NCI-H446 (cell line): ENCODE measurements around the gene DISP2.

Source experiments
- DNase-seq, 2 experiments: peaks; one replicate each; lab custom pipeline; 2025; lab: John Stamatoyannopoulos, UW

DISP2 gene

DNA sequence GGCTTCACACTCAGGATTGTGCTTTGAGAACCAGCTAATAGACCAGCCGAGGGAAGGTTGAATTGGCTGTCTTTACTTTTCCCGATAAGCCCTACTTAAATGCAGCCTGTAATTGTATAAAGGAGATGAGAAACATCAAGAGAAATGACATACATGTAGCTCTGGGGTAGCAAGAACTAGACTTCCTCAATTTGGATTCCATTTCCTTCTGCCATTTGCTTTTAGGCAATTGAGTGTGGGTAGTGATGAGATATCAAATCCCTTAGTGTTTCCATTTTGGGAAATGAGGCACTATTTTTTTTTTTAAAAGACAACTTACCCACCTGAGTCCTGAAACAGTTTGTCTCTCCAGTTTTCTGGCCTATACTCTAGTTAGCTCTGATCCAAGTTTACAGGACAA is 32.3 kb upstream of the DISP2 start:
- no peak for DNase-seq

DNA sequence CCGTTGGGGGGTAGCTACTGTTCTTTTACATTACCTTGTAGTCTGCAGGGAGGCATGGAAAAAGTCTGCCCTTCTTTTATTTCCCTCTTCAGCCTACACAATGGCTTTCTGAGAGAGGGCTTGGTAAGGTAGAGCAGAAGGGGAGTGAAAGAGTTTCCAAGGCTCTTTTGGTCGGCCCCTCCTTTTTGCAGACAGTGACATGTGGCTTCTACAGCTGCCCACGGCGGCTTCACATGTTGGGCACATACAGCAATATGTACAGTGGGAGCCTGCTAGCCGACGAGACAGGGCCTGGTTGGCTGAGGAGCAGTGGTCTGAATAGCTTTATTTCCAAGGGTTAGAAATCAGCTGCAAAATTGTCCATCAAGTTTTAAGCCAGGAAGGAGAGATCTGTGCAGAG is 30.6 kb upstream of the DISP2 start:
- DNase-seq: no peak

GRCh38 chr15:40328176-40328575 is 29.8 kb upstream of the DISP2 start:
- DNase-seq: no peak

DNA sequence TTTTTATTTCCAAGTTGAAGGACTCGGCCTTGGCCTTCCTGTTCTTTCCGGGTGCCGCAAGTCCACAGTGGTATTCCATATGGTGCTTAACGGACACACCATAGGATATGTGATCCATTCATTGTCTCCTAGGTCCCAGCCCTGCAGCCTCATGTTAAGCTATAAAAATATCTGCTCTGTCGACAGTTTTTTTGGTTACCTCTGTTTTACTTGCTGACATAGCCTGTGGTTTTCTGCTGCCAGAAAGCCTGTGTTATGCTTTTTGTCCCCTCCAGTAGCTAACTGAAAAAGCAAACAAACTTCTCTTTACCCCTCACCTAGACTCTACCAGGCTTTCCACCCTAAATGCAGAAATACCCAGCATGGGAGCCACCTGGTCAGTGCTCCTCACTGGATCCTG is 29.3 kb upstream of the DISP2 start:
- DNase-seq: no peak

DNA sequence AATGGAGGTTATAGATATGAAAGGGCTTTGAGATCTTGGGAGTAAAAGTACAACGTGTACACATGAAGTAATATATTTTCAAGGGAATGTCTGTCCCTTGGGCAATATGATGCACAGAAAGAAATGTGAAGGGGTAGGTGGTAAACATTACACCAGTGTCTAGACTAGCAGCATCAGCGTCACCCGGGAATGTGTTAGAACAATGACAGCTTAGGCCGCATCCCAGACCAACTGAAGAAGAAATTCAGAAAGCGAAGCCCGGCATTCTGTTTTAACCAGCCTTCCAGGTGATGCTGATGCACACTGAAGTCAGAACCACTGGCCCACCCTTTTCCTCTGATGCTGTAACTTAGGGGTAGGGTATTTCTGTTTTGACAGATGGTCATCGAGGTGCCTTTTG is 28.2 kb upstream of the DISP2 start:
- DNase-seq: no peak

GRCh38 chr15:40330368-40330836 is 27.6 kb upstream of the DISP2 start:
- DNase-seq: no peak

GRCh38 chr15:40331026-40331425 is 27.0 kb upstream of the DISP2 start:
- DNase-seq: no peak

DNA sequence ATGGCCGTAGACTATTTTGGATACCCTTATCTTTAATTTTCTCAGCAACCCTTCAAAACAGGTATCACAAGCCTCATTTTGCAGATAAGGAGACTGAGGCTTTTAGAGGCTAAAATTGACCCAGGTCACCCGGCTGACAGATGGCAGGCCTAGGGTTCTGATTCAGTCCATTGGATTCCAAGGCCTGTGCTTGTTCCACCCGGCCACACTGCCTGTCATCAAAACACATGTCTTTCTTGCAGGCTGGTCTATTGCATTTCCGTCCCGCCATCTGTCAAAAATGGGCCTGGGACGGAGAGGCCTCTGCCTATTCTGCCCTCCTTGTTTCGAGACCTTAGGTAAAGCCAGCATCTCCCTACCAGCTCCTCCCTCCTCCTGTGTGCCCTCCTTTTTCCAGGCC is 26.4 kb upstream of the DISP2 start:
- no peak for DNase-seq

- no peak for DNase-seq
Observed at GRCh38 chr15:40332113-40332781, 25.8 kb upstream of the DISP2 start.

DNA sequence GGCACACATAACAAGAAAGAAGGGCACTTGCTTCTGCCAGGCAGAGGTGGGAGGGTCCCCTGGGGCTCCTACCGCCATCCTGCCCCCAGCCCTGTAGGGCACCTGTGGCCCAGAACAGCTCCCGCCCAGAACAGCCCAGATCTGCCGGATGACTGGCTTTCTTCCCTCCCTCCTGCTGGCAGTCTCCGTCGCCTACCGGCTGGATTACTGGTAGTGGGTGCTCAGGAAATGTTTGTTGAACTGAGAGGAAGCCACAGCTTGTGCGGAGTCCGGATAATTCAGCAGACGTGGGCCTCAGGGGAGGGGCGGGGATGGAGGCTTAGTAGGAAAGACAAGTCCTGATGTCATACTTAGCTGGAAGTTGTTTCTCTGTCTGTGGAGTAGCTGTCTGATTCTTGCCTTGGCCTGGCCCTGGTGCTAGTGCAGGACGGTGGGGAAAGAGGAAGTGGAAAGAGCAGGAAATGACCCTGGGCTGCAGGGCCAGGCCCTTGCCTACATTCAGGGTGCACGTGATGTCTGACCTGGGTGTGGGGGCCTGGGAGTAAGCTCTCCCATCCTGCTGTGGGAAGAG is 24.0 kb upstream of the DISP2 start:
- no peak for DNase-seq

GRCh38 chr15:40334541-40334940 is 23.5 kb upstream of the DISP2 start:
- no peak for DNase-seq

DNA sequence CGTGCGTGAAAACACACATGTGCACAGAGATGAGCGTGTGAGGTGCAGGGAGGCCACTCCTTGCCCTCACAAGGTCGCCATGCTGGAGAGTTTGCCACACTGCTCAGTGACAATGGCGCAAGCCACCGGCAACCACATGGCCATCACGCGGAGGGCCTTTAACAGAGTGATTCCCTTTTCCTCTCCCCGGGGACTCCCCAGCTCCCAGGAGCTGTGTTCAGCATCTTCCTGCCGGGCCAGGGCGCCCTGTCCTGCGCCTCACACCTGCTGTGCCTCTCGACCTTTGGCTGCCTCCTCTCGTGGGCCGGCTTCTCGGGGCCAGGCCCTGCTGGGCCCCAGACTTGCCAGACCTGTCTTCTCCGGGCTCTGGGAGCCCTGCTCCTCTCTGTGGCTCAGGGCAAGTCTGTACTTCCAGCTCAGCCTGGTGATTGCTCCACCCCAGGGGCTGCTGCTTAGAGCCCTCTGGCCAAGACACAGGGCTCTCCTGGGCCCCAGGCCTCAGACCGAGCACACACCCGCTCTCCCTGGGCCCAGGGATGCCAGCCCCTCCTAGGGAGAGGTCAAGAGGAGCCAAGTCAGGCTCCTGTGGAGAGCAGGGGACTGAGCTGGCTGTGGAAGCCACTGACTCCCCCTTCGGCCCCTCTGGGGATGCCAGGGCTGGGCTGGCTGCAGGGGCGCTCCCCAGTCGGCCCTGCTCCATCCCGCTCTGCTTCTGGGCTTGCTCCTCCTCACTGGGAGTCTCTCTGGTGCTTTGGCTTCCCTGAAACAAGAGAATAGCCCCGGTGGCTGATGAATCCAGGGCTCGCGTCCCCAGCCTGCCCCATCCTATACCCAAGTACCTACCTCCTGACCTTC is 22.9 kb upstream of the DISP2 start:
- DNase-seq: no peak

DNA sequence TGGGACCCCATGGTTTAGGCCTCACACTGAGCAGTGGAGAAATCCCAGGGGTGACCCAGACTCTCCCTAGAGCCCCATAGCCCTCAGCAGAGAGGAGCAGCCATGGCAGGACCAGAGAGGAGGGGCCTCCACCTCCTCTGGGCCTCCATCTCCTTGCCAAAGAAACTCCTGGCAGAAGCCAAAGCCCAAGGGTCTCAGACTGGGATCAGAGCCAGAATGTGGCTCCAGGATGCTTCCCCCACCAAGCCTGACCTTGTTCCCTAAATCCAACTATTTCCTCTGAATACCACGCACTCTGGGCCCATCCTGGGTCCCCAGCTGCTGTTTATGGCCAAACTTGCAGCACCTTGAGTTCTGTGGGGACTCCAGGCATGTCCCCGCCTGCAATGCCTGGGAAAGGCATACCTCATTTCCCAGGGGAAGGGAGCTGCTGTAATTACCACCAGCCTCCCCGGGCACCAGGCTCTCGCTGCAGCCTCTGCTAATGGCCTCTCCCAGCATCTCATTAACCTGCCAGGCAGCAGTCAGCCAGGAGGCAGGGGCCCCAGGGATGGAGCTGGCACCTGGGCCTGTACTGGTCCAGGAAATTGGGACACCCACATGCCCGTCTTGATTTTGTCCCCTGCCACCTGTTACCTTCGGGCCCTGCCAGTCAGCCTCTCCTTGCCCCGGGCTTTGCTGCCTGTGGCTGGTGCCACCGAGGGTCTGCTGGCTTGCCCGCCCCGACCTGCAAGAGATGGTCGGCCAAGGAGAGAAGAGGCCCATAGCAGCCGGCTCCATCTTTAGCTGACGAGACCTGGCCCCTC is 21.9 kb upstream of the DISP2 start:
- DNase-seq: peak in 1 of 2 experiments; percentile 75

- DNase-seq: no peak
Observed at GRCh38 chr15:40336744-40337122, 21.3 kb upstream of the DISP2 start.

DNA sequence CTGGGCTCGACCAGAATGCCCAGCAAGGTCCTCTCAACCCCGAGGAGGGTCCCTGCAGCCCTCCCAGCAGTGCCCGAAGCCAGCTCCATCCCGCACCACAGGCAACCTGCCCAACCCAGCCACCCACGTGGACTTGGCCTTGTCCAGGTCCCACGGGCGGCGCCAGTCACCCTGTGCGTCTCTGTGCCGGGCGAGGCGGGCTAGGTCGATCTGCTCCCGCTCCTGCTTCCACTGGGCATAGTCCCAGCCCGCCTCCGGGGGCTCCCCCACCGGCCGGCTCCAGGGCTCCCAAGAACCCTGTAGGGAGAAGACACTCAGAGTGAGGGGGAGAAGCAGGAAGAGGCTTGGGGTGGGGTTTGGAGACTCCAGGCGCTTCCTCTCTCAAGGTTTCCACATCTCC is 20.4 kb upstream of the DISP2 start:
- no peak for DNase-seq

GRCh38 chr15:40338041-40338657 is 19.9 kb upstream of the DISP2 start:
- peak in 1 of 2 experiments; percentile 52 for DNase-seq

DNA sequence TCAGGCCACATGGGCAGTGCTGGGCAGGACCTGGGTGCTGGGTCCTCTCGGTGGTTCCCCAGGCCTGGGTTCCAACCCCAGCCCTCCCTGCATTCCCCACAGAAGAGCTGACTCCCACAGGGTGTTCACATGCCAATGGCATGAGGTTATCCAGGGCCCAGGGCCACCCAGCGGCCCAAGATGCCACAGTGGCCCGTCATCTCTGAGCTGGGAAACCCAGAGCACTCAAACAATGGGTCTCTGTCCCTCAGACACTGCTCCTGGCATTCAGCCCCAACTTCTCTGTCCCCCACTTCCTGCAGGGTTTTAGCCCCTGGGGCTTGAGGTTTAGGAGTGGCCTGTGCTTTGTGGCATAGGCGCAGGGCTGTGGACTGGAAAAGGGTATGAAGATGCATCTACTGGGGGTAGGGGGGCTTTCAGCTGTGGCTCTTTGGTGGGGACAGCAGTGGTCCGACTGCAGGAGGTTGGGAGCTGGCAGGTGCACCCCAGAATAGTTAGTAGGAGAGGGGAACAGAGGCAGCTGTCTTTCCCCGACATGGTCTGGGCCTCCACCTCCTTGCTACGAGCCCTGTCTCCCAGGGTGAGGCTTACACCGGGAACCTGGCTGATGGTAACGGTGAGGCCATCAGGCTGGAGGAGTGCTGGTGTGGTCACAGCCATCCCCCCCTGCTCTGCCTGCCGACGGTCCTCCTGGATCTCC is 18.9 kb upstream of the DISP2 start:
- no peak for DNase-seq

- DNase-seq: peak in 1 of 2 experiments; percentile 12
Observed at GRCh38 chr15:40339621-40339945, 18.4 kb upstream of the DISP2 start.

GRCh38 chr15:40340038-40340739 is 17.8 kb upstream of the DISP2 start:
- DNase-seq: peak in 1 of 2 experiments; percentile 66

- peak; percentile 43 to 68 for DNase-seq
Observed at GRCh38 chr15:40340740-40341400, 17.1 kb upstream of the DISP2 start, which contains the start of gene CCDC9B. Gene CCDC9B (minus strand): TSS chr15:40340939. CDS start chr15:40340819, 120 bp downstream.
